Stomach (tissue), 4 donors: ENCODE data around the gene SGTA.

ENCODE experiments used
- CTCF ChIP-seq, 7 experiments: fragments of 450-650 bp in 4 of 7; fragments of 200-600 bp in 3 of 7; sonication (generic) in 3 of 7; IDR thresholded peaks; one replicate each; pipeline ENCODE4 v1.5.1; 2016 to 2019; ENCODE audit warnings: antibody characterized with exemption in 7 of 7, control low read depth in 2 of 7, mild to moderate bottlenecking in 1 of 7
- EP300 ChIP-seq: sonication (generic); formaldehyde crosslinking; IDR thresholded peaks from one replicate; pipeline ENCODE4 v1.6.1; 2017; ENCODE audit warnings: antibody characterized with exemption
- POLR2A ChIP-seq, 4 donors: fragments of 450-650 bp; IDR thresholded peaks; one replicate each; pipeline ENCODE4 v1.6.1; 2016; ENCODE audit warnings: antibody characterized with exemption in 4 of 4, control low read depth in 2 of 4, mild to moderate bottlenecking in 1 of 4, moderate library complexity in 1 of 4

GRCh38 chr19:2720777-2721569, 62.1 kb downstream of the SGTA start, which contains the start of gene DIRAS1:
- TF ChIP-seq CTCF (IDR thresholded peaks at IDR 0.05) (no peak), POLR2A (IDR thresholded peaks at IDR 0.05) (no peak), EP300 (no peak)
